Epithelial cell of proximal tubule (primary cell): ENCODE measurements around the gene SBK3. TPM values are rescaled to one million over a fixed set of nuclear protein-coding genes. Genes with fewer than 3 reads are reported as not detected.

ENCODE experiments used
- DNase-seq: peaks from one replicate; pipeline ENCODE4 v3.0.0-alpha.2; 2011; ENCODE audit warnings: low read depth
- H3K4me3 ChIP-seq: 2 replicates; pipeline ENCODE4 v1.5.1; 2011; ENCODE audit warnings: low read depth, mild to moderate bottlenecking, low read length
- CTCF ChIP-seq: conservative IDR thresholded peaks from 2 replicates; pipeline ENCODE4 v1.5.1; 2012; ENCODE audit warnings: low read depth, mild to moderate bottlenecking, low read length
- total RNA-seq: library from RNA; depleted of rRNA; stranded (reverse); fragments of >200 nt; gene quantifications from 2 replicates; pipeline ENCODE4 v1.2.3, GENCODE V29; 2015

SBK3 gene
- total RNA-seq, 1 donor from 2014 or later: 0.23 TPM

GRCh38 chr19:55508120-55508519, 37.2 kb downstream of the SBK3 start:
- H3K4me3 ChIP-seq: no peak overlapping the region
- no peak for DNase-seq
- no peak for TF ChIP-seq CTCF

- no peak for DNase-seq
- no peak for TF ChIP-seq CTCF
- H3K4me3 ChIP-seq: no peak overlapping the region
These were observed 40.4 kb downstream of the SBK3 start for GRCh38 chr19:55504981-55505380.

DNA sequence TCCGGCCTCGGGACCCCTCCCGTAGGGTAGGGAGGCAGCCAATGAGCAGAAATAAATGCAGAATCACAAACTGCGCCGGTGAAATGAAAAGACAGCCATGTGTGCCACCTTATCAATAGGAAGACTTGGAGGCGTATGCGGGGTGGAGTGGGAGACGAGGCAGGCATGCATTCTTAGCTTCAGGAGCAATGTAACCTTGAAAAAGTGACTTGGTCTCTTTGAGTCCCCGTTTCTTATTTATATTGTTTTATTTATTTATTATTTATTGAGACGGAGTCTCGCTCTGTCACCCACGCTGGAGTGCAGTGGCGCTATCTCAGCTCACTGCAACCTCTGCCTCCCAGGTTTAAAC, 41.1 kb downstream of the SBK3 start:
- no peak overlapping the region for H3K4me3 ChIP-seq
- DNase-seq: no peak
- TF ChIP-seq CTCF: no peak

- DNase-seq: peak; percentile 36
- TF ChIP-seq CTCF: peak; percentile 91
- H3K4me3 ChIP-seq: peak overlapping the region; percentile 61
These were observed 41.7 kb downstream of the SBK3 start for GRCh38 chr19:55503502-55504251.

DNA sequence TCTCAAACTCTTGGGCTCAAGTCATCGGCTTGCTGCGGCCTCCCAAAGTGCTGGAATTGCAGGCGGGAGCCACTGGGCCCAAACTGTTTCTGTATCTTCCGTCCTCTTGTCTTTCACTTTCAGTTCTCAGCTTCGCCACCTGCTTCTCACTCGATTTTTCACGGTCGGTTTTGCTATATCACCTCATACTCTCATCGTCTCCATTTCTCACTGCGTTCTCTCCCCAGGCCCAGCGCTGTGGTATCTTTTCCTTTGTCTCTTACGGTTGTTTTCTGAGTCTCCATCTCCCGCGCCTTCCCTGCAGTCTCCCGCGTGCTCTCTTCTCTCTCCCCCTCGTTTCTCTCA, 42.2 kb downstream of the SBK3 start:
- DNase-seq: no peak
- H3K4me3 ChIP-seq: no peak overlapping the region
- no peak for TF ChIP-seq CTCF

DNA sequence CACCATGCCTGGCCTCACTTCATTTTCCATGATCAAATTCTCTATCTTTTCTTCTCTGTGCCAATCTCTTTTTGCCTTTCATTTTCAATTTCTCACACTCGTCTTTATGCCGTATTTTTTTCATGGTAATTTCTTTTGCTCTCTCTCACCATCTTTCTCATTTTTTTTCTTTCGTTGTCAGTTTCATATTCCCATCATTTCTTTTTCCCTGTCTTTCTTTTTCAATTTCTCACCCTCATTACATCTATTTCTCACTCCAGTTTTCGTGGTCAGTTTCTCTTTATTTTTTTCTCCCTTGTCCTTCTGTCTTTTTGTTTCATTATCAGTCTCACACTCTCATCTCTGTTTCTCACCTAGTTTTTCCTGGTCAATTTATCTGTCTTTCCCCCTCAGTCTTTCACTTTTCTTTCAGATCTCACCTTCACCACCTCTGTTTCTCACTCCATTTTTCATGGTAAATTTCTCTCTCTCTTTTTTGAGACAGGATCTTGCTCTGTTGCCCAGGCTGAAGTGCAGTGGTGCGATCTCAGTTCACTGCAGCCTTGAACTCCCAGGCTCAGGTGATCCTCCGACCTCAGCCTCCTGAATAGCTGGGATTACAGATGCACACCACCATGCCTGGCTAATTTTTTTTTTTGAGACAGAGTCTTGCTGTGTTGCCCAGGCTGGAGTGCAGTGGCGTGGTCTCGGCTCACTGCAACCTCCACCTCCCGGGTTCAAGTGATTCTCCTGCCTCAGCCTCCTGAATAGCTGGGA, 43.0 kb downstream of the SBK3 start:
- DNase-seq: no peak
- no peak overlapping the region for H3K4me3 ChIP-seq
- no peak for TF ChIP-seq CTCF

DNA sequence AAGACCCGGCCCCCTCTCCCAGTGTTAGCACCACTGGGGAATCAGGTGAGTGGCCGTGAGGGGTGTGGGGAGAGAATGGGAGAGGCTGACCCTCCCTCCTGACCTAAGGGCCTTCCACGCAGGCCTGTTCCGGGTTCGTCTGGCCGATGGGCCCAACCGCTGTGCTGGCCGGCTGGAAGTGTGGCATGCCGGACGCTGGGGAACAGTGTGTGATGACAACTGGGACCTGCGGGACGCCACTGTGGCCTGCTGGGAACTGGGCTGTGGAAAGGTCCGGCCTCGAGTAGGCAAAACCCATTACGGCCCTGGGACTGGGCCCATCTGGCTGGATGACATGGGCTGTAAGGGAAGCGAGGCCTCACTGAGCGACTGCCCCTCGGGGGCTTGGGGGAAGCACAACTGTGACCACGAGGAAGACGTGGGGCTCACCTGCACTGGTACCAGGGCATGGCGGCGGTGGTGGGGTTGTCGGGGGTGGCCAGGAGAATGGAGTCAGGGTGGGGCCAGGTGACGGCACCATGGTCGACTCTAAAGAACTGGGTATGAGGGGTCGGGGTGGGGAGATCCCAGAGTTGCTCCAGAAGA, 44.9 kb downstream of the SBK3 start:
- no peak for TF ChIP-seq CTCF
- no peak for DNase-seq
- H3K4me3 ChIP-seq: no peak overlapping the region
